ENCODE measurements around the gene COL6A6. TPM values are rescaled to one million over a fixed set of nuclear protein-coding genes. Genes with fewer than 3 reads are reported as not detected.

The COL6A6 gene, protein sequence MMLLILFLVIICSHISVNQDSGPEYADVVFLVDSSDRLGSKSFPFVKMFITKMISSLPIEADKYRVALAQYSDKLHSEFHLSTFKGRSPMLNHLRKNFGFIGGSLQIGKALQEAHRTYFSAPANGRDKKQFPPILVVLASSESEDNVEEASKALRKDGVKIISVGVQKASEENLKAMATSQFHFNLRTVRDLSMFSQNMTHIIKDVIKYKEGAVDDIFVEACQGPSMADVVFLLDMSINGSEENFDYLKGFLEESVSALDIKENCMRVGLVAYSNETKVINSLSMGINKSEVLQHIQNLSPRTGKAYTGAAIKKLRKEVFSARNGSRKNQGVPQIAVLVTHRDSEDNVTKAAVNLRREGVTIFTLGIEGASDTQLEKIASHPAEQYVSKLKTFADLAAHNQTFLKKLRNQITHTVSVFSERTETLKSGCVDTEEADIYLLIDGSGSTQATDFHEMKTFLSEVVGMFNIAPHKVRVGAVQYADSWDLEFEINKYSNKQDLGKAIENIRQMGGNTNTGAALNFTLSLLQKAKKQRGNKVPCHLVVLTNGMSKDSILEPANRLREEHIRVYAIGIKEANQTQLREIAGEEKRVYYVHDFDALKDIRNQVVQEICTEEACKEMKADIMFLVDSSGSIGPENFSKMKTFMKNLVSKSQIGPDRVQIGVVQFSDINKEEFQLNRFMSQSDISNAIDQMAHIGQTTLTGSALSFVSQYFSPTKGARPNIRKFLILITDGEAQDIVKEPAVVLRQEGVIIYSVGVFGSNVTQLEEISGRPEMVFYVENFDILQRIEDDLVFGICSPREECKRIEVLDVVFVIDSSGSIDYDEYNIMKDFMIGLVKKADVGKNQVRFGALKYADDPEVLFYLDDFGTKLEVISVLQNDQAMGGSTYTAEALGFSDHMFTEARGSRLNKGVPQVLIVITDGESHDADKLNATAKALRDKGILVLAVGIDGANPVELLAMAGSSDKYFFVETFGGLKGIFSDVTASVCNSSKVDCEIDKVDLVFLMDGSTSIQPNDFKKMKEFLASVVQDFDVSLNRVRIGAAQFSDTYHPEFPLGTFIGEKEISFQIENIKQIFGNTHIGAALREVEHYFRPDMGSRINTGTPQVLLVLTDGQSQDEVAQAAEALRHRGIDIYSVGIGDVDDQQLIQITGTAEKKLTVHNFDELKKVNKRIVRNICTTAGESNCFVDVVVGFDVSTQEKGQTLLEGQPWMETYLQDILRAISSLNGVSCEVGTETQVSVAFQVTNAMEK (N-terminal part only)
- total RNA-seq, result 12.8 TPM
- long read RNA-seq, partial matches to known transcripts, result 6 of 11 reads
- long read RNA-seq, other reads (novel, unspliced or antisense), result 5 of 11 reads

DNA sequence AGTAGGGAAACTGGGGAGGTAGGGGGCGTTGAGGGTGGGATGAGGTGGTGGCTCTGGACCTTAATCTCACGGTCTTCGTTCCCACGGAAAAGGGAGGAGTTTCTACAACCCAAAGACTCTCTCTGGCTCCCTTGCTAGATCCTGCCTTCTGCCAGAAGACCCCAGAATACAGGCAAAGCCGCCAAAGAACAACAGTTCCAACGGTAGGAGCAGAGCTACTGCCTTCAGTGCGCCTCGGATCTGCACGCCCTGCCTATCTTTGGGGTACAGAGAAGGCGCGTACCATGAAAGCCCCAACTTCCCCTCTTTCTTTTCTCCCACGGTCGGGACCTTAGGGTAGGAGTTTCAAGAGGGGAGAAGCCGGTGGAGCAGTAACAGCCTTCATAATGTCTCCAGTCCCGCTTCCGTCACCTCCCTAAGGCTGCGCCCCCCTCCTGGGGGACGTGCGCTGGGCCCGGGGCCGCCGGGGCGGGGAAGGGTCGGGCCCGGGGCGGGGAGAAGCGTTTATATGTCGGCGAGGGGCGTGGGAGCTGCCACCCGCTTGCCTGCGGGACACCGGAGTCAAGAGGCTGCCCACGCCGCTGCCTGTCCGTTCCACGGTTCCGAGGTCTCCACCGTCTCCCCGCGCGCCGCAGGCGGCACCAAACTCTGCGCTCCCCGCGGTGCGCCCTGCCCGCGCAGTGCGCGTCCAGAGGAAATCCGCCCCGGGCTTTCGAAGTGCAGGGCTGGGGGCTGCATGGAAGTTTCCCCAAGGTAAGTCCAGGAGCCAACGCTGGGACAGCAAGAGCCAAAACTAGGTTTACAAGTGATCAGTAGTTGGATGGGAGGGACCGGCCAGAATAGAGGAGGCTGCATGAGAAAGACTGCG is at the start of gene COL6A6:
COL6A6 (plus strand) TSS at position 533 of the 868 bp plus-strand sequence. CDS start 43,188 bp downstream, outside the sequence.
- no peak for DNase-seq
- intact Hi-C loops (cut with DNase I), result no loop called here
- H3K4me3 ChIP-seq, result peak within 1 kb of the TSS; percentile 49
- TF ChIP-seq, protein P1, sequence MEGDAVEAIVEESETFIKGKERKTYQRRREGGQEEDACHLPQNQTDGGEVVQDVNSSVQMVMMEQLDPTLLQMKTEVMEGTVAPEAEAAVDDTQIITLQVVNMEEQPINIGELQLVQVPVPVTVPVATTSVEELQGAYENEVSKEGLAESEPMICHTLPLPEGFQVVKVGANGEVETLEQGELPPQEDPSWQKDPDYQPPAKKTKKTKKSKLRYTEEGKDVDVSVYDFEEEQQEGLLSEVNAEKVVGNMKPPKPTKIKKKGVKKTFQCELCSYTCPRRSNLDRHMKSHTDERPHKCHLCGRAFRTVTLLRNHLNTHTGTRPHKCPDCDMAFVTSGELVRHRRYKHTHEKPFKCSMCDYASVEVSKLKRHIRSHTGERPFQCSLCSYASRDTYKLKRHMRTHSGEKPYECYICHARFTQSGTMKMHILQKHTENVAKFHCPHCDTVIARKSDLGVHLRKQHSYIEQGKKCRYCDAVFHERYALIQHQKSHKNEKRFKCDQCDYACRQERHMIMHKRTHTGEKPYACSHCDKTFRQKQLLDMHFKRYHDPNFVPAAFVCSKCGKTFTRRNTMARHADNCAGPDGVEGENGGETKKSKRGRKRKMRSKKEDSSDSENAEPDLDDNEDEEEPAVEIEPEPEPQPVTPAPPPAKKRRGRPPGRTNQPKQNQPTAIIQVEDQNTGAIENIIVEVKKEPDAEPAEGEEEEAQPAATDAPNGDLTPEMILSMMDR (IDR thresholded peaks at IDR 0.05), result no peak
- peaks cover 24% of the 10 kb centered on the region for H3K27me3 ChIP-seq (ENCODE audit: low read depth)
- no peaks in the 10 kb centered on the region for H3K9me3 ChIP-seq
- ATAC-seq, result peak; percentile 42 to 47
- no peaks in the 10 kb centered on the region for H3K4me1 ChIP-seq
- H3K27ac ChIP-seq, result peak within 1 kb of the TSS; percentile 44
- H3K36me3 ChIP-seq, result no peaks in the 10 kb centered on the region

DNA sequence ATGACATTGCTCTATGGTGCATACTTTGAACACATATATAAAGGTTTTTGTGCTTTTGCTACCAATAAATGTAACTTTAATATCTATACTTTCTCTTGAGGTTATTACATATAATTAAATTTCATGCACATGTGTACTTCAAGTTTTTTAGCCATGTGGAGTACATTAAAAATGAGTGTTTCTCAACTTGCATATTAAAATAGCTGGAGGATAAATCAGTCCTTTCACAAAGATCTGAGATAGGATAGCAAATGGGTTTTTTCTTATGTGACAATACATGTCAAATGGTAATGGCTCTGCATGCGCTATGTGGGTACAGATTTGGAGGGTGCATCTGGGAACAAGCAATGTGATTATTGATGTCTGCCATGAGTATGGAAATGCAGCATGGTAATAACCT is 48.7 kb upstream of the COL6A6 start:
- no peak for DNase-seq
- TF ChIP-seq, protein P1 (IDR thresholded peaks at IDR 0.05), result no peak
- Histone ChIP-seq H3K4me1 (no peaks in the 10 kb centered on the region), H3K27me3 (ENCODE audit: low read depth) (no peaks in the 10 kb centered on the region), H3K36me3 (no peaks in the 10 kb centered on the region), H3K9me3 (no peaks in the 10 kb centered on the region), H3K4me3 (no peak overlapping the region), H3K27ac (no peak overlapping the region)
- intact Hi-C loops (cut with DNase I), result no loop called here
- no peak for ATAC-seq

DNA sequence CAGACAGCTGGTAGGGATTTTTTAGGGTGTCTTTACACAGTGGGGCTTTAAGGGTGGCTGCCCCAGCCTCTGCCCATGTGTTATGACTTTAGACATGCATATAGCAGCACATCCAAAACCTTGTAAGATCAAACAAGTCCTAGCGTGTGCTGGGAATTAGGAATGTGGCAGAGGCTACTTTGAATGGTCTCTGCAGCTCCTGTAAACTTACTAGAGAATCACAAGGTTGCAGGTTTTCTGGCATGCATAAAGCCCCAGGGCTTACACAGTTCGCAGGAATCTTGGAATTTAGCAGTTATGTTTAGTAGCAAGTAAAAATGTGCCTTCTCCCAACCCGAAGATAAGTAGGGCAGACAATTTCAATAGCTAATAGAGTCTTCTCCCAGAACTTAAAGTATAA is 46.9 kb upstream of the COL6A6 start:
- no peak overlapping the region for H3K27ac ChIP-seq
- no peaks in the 10 kb centered on the region for H3K36me3 ChIP-seq
- H3K9me3 ChIP-seq, result no peaks in the 10 kb centered on the region
- TF ChIP-seq, protein P1 (IDR thresholded peaks at IDR 0.05), result no peak
- intact Hi-C loops (cut with DNase I), result no loop called here
- ATAC-seq (no peak), DNase-seq (no peak)
- no peaks in the 10 kb centered on the region for H3K27me3 ChIP-seq (ENCODE audit: low read depth)
- no peaks in the 10 kb centered on the region for H3K4me1 ChIP-seq
- H3K4me3 ChIP-seq, result no peak overlapping the region

DNA sequence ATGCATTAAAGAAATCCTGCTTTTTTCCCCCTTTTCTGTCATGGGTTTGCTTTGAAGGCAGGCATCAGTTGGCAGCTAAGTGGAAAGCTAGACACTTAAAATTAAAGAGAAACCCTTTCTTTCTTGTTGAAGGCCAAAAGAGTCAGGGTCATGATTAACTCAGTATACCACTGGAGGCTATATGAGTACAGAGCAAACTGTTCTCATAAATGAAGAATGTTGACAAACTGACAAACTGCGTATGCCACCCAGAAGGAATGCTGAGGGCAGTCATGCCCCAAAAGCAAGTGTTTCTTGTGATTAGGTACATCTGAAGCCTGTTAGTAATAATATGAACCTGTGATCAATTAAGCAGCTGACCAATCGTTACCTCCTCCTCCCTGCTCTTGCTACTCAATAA is 43.6 kb upstream of the COL6A6 start:
- Histone ChIP-seq H3K27me3 (ENCODE audit: low read depth) (no peaks in the 10 kb centered on the region), H3K9me3 (no peaks in the 10 kb centered on the region), H3K4me1 (no peaks in the 10 kb centered on the region), H3K36me3 (no peaks in the 10 kb centered on the region), H3K27ac (no peak overlapping the region), H3K4me3 (no peak overlapping the region)
- intact Hi-C loops (cut with DNase I), result no loop called here
- TF ChIP-seq, protein P1 (IDR thresholded peaks at IDR 0.05), result no peak
- no peak for ATAC-seq
- DNase-seq, result no peak
